Chondrocyte (in vitro differentiated cells): ENCODE results near the gene TET2. TPM values are rescaled to one million over a fixed set of nuclear protein-coding genes. Genes with fewer than 3 reads are reported as not detected.

Experiments
- DNase-seq: peaks from one replicate; pipeline ENCODE4 v3.0.0; 2021; ENCODE audit warnings: mixed read lengths, low spot score
- H3K27ac Mint-ChIP-seq: one replicate; pipeline ENCODE4 v1.8.0; 2021; ENCODE audit warnings: mild to moderate bottlenecking, moderate library complexity, mixed read lengths; ENCODE audit not compliant: unreplicated experiment
- H3K27me3 Mint-ChIP-seq: 2 replicates; pipeline ENCODE4 v1.8.0; 2021; ENCODE audit warnings: low read depth, mixed read lengths
- H3K36me3 Mint-ChIP-seq: 2 replicates; pipeline ENCODE4 v1.8.0; 2021; ENCODE audit warnings: low read depth, mixed read lengths
- H3K4me1 Mint-ChIP-seq: 2 replicates; pipeline ENCODE4 v1.8.0; 2021; ENCODE audit warnings: low read depth, mild to moderate bottlenecking, mixed read lengths
- H3K4me3 Mint-ChIP-seq: one replicate; pipeline ENCODE4 v1.8.0; 2021; ENCODE audit warnings: mild to moderate bottlenecking, moderate library complexity, mixed read lengths; ENCODE audit not compliant: unreplicated experiment
- H3K9me3 Mint-ChIP-seq: 2 replicates; pipeline ENCODE4 v1.8.0; 2021; ENCODE audit warnings: low read depth, mixed read lengths
- total RNA-seq: library from RNA; stranded (reverse); gene quantifications from 3 replicates; pipeline ENCODE4 v1.2.1, GENCODE V29; 2021
- TF ChIP-seq, protein P1 (sequence below): fragments of 200-600 bp; sonication (generic); IDR thresholded peaks from 2 replicates; pipeline ENCODE4 v1.5.0; 2021; ENCODE audit warnings: antibody characterized with exemption, mild to moderate bottlenecking, moderate library complexity

TET2 gene
- total RNA-seq, 1 donor from 2014 or later: 19.6 TPM

DNA sequence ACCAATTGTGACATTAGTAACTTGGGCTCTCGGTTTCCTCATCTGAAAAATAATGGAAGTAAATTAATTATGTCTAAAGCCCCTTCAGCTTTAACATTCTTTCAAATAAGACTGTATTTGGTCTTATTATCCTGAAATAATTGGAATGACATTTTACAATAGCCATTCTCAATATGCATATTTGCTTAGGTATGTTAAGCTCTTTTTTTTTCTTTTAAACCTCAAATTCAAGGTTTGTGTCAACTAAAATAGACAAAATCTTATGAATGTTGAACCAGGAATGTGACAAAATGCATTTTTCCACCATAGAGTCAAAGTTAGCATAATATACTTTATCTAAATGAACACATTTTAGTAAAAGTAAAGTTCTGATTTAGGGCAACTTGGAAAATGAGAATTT is 34.4 kb upstream of the TET2 start:
- Mint-ChIP-seq H3K4me1 (peaks cover 4% of the 10 kb centered on the region), H3K27ac (no peak overlapping the region), H3K9me3 (no peaks in the 10 kb centered on the region), H3K27me3 (peaks cover 9% of the 10 kb centered on the region), H3K4me3 (no peak overlapping the region), H3K36me3 (no peaks in the 10 kb centered on the region)
- DNase-seq: no peak
- TF ChIP-seq, protein P1, sequence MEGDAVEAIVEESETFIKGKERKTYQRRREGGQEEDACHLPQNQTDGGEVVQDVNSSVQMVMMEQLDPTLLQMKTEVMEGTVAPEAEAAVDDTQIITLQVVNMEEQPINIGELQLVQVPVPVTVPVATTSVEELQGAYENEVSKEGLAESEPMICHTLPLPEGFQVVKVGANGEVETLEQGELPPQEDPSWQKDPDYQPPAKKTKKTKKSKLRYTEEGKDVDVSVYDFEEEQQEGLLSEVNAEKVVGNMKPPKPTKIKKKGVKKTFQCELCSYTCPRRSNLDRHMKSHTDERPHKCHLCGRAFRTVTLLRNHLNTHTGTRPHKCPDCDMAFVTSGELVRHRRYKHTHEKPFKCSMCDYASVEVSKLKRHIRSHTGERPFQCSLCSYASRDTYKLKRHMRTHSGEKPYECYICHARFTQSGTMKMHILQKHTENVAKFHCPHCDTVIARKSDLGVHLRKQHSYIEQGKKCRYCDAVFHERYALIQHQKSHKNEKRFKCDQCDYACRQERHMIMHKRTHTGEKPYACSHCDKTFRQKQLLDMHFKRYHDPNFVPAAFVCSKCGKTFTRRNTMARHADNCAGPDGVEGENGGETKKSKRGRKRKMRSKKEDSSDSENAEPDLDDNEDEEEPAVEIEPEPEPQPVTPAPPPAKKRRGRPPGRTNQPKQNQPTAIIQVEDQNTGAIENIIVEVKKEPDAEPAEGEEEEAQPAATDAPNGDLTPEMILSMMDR: no peak

DNA sequence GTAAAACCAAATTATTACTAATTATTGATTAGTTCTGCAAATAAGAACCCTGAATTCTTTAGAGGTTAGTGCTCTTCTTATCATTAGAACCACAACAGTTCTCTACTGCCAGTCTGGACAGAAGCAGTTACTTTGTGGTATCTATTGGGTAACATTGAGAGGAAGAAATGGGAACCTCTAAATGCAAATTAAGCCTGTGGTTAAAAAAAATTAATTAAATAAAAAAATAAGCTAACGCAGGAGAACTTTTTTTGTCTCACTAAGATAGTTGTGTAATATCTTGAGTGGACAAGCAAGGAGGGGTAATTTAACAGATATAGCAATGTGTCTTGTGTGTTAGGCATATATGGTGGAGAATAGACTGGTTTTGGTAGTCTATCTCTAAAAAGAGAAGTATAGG is 32.9 kb upstream of the TET2 start:
- Mint-ChIP-seq H3K4me1 (peaks cover 4% of the 10 kb centered on the region), H3K4me3 (no peak overlapping the region), H3K36me3 (no peaks in the 10 kb centered on the region), H3K27me3 (peaks cover 9% of the 10 kb centered on the region), H3K27ac (no peak overlapping the region), H3K9me3 (no peaks in the 10 kb centered on the region)
- DNase-seq: no peak
- TF ChIP-seq, protein P1: no peak

DNA sequence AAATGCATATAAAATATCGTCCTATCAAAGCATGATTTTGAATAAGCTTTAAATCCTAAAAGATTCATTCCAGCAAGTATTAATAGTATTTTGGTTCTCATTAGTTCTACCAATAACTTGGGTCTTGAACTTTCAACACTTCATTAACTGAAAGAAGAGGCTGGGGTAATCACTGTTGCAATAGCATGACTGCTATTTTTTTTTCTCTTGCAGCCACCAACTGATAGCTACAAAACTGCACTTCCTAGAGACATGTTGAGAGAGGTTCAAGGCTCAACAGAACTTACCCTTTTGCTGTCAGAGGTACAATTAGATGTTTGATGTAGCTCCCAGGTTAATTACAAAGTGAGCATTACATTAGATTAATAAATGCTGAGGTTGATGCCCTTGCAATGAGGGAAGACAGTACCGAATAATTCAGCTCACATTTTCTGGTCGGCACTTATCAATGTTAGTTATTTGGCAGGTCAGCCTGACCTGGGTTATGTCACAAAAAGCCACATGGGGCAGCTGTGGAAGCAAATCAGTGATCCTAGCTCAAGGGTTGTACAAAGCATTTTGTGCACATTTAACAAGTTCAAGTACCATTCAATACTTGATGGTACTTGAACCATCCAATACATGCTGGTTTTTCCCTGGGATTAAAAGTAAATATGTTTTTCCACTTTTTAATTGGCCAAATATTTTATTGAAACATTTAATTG is 29.9 kb upstream of the TET2 start:
- DNase-seq: no peak
- Mint-ChIP-seq H3K27me3 (peaks cover 9% of the 10 kb centered on the region), H3K4me3 (no peak overlapping the region), H3K36me3 (no peaks in the 10 kb centered on the region), H3K9me3 (no peaks in the 10 kb centered on the region), H3K4me1 (peaks cover 4% of the 10 kb centered on the region), H3K27ac (no peak overlapping the region)
- TF ChIP-seq, protein P1: no peak

GRCh38 chr4:105119356-105119755 is 27.3 kb upstream of the TET2 start:
- H3K4me3 Mint-ChIP-seq: no peak overlapping the region
- peaks cover 7% of the 10 kb centered on the region for H3K27me3 Mint-ChIP-seq
- no peak overlapping the region for H3K27ac Mint-ChIP-seq
- H3K4me1 Mint-ChIP-seq: peaks cover 4% of the 10 kb centered on the region
- no peaks in the 10 kb centered on the region for H3K9me3 Mint-ChIP-seq
- TF ChIP-seq, protein P1: no peak
- no peak for DNase-seq
- H3K36me3 Mint-ChIP-seq: no peaks in the 10 kb centered on the region

DNA sequence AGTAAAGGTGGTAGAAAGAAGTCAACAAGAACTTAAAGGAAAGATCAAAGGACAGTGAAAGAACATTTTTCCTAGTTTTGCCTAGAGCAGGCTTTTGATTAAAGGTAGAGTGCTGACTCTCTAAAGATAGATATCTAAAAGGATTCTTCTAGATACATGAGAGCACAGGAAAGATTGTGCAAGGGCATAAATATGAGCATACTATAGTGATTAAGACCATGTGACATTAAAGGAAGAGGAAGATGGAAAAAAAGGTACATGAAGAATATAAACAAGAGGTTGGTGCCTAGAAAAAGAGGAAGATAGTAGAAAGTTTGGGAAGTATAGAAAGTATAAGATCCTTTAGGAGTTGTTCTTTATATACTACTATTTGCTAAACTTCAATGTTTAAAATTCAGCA is 26.1 kb upstream of the TET2 start:
- H3K36me3 Mint-ChIP-seq: no peaks in the 10 kb centered on the region
- peaks cover under 1% of the 10 kb centered on the region for H3K27me3 Mint-ChIP-seq
- no peak overlapping the region for H3K4me3 Mint-ChIP-seq
- peaks cover 4% of the 10 kb centered on the region for H3K4me1 Mint-ChIP-seq
- no peaks in the 10 kb centered on the region for H3K9me3 Mint-ChIP-seq
- no peak for DNase-seq
- no peak overlapping the region for H3K27ac Mint-ChIP-seq
- TF ChIP-seq, protein P1: no peak
